Heart right ventricle (tissue), 16 donors: ENCODE results near the gene MRFAP1. TPM values are rescaled to one million over a fixed set of nuclear protein-coding genes. Genes with fewer than 3 reads are reported as not detected.

Experiments used
- ATAC-seq, 8 donors: fragments of 200-7000 bp; cut with Tn5 transposase; one replicate each; pipeline ENCODE4 v1.9.1; 2020; ENCODE audit warnings: mild to moderate bottlenecking in 8 of 8, moderate library complexity in 8 of 8, moderate number of reproducible peaks in 1 of 8
- DNase-seq, 2 donors: peaks; one replicate each; pipeline ENCODE4 v3.0.0-alpha.2; 2020
- H3K27ac ChIP-seq, 10 donors: fragments of 200-600 bp; sonication (generic) in 2 of 10; one replicate each; pipeline versions ENCODE4 v1.5.0 to v1.8.0; 2020 to 2022; ENCODE audit warnings: mild to moderate bottlenecking in 3 of 10
- H3K27me3 ChIP-seq, 7 donors: fragments of 200-600 bp; one replicate each; pipeline ENCODE4 v1.8.0; 2021 to 2022; ENCODE audit warnings: mild to moderate bottlenecking in 2 of 7
- H3K36me3 ChIP-seq, 9 donors: fragments of 200-600 bp; sonication (generic) in 1 of 9; one replicate each; pipeline versions ENCODE4 v1.5.0 to v1.8.0; 2020 to 2022; ENCODE audit warnings: mild to moderate bottlenecking in 2 of 9
- H3K4me1 ChIP-seq, 9 donors: fragments of 200-600 bp; sonication (generic) in 1 of 9; one replicate each; pipeline versions ENCODE4 v1.5.0 to v1.8.0; 2020 to 2022; ENCODE audit warnings: mild to moderate bottlenecking in 4 of 9
- H3K4me3 ChIP-seq, 10 donors: fragments of 200-600 bp; sonication (generic) in 2 of 10; one replicate each; pipeline versions ENCODE4 v1.5.0 to v1.8.0; 2020 to 2022; ENCODE audit warnings: mild to moderate bottlenecking in 7 of 10, moderate library complexity in 2 of 10
- H3K9me3 ChIP-seq, 11 donors: fragments of 200-600 bp in 10 of 11; sonication (generic) in 2 of 11; one replicate each; pipeline versions ENCODE4 v1.5.0 to v1.8.0; 2013 to 2022; ENCODE audit warnings: mild to moderate bottlenecking in 2 of 11, control low read depth in 1 of 11, moderate library complexity in 1 of 11
- WGBS, 2 donors: extraction: QIAGEN DNeasy Blood & Tissue Kit; methylation state at CpG; one replicate each; pipeline ENCODE4 v1.1.7; 2013; ENCODE audit warnings: inconsistent platforms in 1 of 2; 5-methylcytosine and 5-hydroxymethylcytosine counted together
- intact Hi-C, 10 donors: fragments of 100-400 bp; cut with DNase I; formaldehyde crosslinking; loops; one replicate each; pipeline versions ENCODE4 v1.11.1 to v1.14.2; 2022
- polyA plus RNA-seq, 2 donors: library from polyadenylated mRNA; stranded (reverse); fragments of 200-250 nt; gene quantifications; one replicate each; pipeline ENCODE4 v1.2.3, GENCODE V29; 2013
- total RNA-seq, 10 donors: library from RNA; stranded (reverse); fragmentation: NEBNext Ultra II Directional in 3 of 10; extraction: Animal tissue kit (Norgen Biotek cat#: 25700) in 3 of 10; gene quantifications; one replicate each; pipeline versions ENCODE4 v1.2.1 to v1.2.4, GENCODE V29; 2021 to 2023
- TF ChIP-seq, protein P1 (sequence below), 9 donors: fragments of 200-600 bp; sonication (generic) in 2 of 9; IDR thresholded peaks; one replicate each; pipeline versions ENCODE4 v1.5.0 to v1.8.0; 2021 to 2022; ENCODE audit warnings: antibody characterized with exemption in 9 of 9, mild to moderate bottlenecking in 5 of 9, moderate library complexity in 1 of 9
- donor health status: Arrhythmogenic right ventricular cardiomyopathy.
- donor health status: ischemic (EF 13 %, LVEDD 7.1; RV severe dilation, severe dysfunction).
- donor health status: healthy with polysubstance abuse.
- donor health status: DM: no; HTN: yes; CAD: no.
- donor health status: DM: no; HTN: no; CAD: no.
- donor health status: ischemic (EF 25% LVEDD 6.9; RV normal size, moderate dysfunction).
- donor health status: ischemic (EF 25% LVEDD 5.7; RV mildly dilated, moderate dysfunction).
- donor health status: healthy.
- donor health status: DM: yes; HTN: yes; CAD: no.
- donor health status: Ischemic cardiomyopathy.
- donor health status: ischemic (EF 35%, LVEDD 5.7; RV mildly dilated, moderate dysfunction).
- donor health status: nonischemic (EF 11% LVEDD 7.7; RV severe dilation, severe dysfunction).
- donor health status: DM: yes; HTN: yes; CAD: no.
- donor health status: PGD.
- donor health status: ischemic (EF 29% LVEDD 5.4; RV normal size, mild dysfunction).
- donor health status: nonischemic (EF 23%, LVEDD 6.1; RV moderate dilation, normal function).

The MRFAP1 gene
- total and polyA plus RNA-seq, 12 donors, result 163 to 445 (median 248) TPM

DNA sequence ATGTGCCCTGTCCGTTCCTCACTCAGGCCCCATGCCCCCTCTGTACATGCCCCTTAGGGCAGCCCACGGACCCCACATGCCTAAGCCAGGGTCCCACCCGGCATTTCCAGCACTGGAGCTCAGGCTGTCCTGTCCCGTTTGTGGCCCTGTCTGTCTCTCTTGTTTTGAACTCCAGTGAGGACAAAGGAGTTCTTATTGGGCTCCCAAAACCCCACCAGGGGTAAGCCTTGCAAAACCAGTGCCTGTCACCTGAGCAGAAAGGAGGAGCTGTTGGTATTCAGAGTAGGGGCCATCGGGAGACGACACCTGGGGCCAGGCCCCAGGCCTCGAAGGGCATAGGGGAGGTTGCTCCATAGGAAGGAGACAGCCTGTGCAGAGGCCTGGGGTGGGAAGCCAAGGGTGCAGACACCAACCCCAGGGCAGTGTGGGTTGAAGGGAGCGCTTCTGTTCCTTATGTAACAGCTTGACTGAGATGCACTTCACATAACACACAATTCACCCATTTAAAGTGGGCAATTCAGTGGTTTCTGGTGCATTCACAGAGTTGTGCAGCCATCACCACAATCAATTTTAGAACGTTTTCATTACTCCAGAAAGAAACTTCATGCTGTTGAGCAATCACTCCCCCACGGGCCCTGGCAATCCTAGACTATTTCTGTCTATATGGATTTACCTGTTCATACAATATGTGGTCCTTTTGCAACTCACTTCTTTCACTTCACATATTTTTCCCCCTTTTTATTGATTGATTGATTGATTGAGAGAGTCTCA lies 33.8 kb upstream of the MRFAP1 start:
- Histone ChIP-seq H3K4me1 (peaks cover 0 to 10% (median 0%) of the 10 kb centered on the region in 9 donors), H3K27ac (no peak overlapping the region), H3K36me3 (peaks cover 0 to 99% (median 9%) of the 10 kb centered on the region in 9 donors), H3K9me3 (peaks cover 0 to 18% (median 7%) of the 10 kb centered on the region in 11 donors), H3K4me3 (no peak overlapping the region), H3K27me3 (no peaks in the 10 kb centered on the region)
- intact Hi-C loops, result no loop called here
- ATAC-seq, result no peak
- TF ChIP-seq, protein P1, sequence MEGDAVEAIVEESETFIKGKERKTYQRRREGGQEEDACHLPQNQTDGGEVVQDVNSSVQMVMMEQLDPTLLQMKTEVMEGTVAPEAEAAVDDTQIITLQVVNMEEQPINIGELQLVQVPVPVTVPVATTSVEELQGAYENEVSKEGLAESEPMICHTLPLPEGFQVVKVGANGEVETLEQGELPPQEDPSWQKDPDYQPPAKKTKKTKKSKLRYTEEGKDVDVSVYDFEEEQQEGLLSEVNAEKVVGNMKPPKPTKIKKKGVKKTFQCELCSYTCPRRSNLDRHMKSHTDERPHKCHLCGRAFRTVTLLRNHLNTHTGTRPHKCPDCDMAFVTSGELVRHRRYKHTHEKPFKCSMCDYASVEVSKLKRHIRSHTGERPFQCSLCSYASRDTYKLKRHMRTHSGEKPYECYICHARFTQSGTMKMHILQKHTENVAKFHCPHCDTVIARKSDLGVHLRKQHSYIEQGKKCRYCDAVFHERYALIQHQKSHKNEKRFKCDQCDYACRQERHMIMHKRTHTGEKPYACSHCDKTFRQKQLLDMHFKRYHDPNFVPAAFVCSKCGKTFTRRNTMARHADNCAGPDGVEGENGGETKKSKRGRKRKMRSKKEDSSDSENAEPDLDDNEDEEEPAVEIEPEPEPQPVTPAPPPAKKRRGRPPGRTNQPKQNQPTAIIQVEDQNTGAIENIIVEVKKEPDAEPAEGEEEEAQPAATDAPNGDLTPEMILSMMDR (IDR thresholded peaks at IDR 0.05), result no peak
- WGBS, 2 donors, result 89 to 94% methylated on average over 10 of the region's 10 CpGs
- DNase-seq, result no peak

GRCh38 chr4:6607368-6608055 lies 33.0 kb upstream of the MRFAP1 start:
- no peaks in the 10 kb centered on the region for H3K27me3 ChIP-seq
- H3K4me1 ChIP-seq, result peaks cover 0 to 10% (median 0%) of the 10 kb centered on the region in 9 donors
- DNase-seq (no peak), ATAC-seq (no peak)
- WGBS, 2 donors, result 94 to 95% methylated on average over 13 of the region's 13 CpGs
- TF ChIP-seq, protein P1 (IDR thresholded peaks at IDR 0.05), result no peak
- H3K9me3 ChIP-seq, result peaks cover 0 to 12% (median 7%) of the 10 kb centered on the region in 11 donors
- intact Hi-C loops, result no loop called here
- no peak overlapping the region for H3K4me3 ChIP-seq
- H3K36me3 ChIP-seq, result peaks cover 0 to 99% (median 9%) of the 10 kb centered on the region in 9 donors
- no peak overlapping the region for H3K27ac ChIP-seq

DNA sequence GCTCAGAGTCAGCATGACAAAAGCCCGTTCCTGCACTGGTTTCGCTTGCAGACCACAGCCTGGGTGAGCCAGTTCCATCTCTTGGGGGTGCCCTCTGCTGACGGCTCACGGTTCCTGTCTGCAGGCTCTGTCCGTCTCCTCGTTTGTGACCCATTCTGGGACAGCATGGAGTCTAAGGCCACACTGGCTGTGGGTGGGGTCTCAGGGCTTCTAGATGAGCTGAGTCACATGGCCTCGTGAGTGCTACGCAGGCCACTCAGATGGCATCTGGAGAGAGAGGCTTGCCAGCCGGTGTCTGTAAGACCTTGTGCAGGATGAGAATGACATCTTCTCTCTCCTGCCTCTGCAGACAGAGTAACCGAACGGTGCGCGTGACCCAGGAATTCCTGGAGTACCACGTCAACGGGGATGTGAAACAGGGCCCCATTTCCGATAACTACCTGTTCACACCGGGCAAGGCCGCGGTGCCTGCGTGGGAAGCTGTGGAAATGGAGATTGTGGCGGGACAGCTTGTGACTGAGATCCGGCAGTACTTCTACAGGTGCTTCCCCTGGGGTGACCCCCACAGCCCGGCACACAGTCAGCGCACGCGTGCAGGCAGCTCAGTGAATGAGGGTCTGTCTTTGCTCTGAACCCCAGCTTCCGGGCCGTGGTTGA lies 31.6 kb upstream of the MRFAP1 start:
- Histone ChIP-seq H3K27ac (no peak overlapping the region), H3K4me1 (peaks cover 0 to 10% (median 0%) of the 10 kb centered on the region in 9 donors), H3K9me3 (peaks cover 0 to 12% (median 7%) of the 10 kb centered on the region in 11 donors), H3K27me3 (no peaks in the 10 kb centered on the region), H3K4me3 (no peak overlapping the region), H3K36me3 (peaks cover 0 to 95% (median 9%) of the 10 kb centered on the region in 9 donors)
- TF ChIP-seq, protein P1 (IDR thresholded peaks at IDR 0.05), result peak in 5 of 9 donors; percentile 8 to 51 (median 25)
- ATAC-seq (peak in 7 of 8 donors; percentile 42 to 76 (median 69)), DNase-seq (peak in 1 of 2 donors; percentile 32)
- intact Hi-C loops, result no loop called here
- WGBS, 2 donors, result 52 to 69% methylated on average over 28 of the region's 28 CpGs

DNA sequence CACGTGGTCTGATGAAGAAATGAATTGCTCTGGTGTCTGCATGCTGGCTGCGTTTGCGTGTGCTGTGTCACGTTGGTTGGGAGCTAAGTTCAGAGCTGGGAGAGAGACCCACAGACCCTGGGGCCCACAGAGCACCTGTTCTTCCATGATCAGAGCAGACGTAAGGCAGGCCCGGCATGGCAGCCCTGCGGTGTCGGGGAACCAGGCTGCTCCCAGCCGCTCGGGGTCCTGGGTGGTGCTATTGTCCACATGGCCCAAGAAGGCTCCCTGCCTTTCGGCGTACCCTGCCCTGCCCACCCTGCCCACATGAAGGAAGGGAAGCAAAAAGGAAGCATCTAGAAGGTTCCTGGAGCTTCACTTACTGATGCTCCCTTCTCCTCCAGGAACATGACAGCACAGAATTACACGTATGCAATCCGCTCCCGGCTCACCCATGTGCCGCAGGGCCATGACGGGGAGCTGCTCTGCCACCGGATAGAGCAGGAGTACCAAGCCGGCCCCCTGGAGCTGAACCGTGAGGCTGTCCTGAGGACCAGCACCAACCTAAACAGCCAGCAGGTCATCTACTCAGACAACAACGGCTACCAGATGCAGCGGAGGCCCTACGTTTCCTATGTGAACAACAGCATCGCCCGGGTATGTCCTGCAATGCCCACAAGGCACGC lies 30.9 kb upstream of the MRFAP1 start:
- intact Hi-C loops, result no loop called here
- ATAC-seq (no peak), DNase-seq (no peak)
- Histone ChIP-seq H3K4me3 (no peak overlapping the region), H3K27me3 (no peaks in the 10 kb centered on the region), H3K9me3 (peaks cover 0 to 9% (median 7%) of the 10 kb centered on the region in 11 donors), H3K27ac (no peak overlapping the region), H3K4me1 (peaks cover 0 to 10% (median 0%) of the 10 kb centered on the region in 9 donors), H3K36me3 (peaks cover 0 to 96% (median 9%) of the 10 kb centered on the region in 9 donors)
- TF ChIP-seq, protein P1 (IDR thresholded peaks at IDR 0.05), result no peak
- 94 to 95% methylated on average over 26 of the region's 26 CpGs for WGBS, 2 donors
